Measurements from ENCODE around the gene KIF4B. TPM values are rescaled to one million over a fixed set of nuclear protein-coding genes. Genes with fewer than 3 reads are reported as not detected.
"Not testable (repeated sequence)": the region's sequence is repeated elsewhere in the genome, so short reads cannot be mapped to it uniquely, and the experiment has no call there.

Gene KIF4B
- total and polyA plus RNA-seq, 7 donors, result 0.01 to 0.16 TPM; not detected in 5

GRCh38 chr5:155025895-155026294 lies 12.3 kb downstream of the KIF4B start:
- H3K4me3 ChIP-seq, result no peak overlapping the region

DNA sequence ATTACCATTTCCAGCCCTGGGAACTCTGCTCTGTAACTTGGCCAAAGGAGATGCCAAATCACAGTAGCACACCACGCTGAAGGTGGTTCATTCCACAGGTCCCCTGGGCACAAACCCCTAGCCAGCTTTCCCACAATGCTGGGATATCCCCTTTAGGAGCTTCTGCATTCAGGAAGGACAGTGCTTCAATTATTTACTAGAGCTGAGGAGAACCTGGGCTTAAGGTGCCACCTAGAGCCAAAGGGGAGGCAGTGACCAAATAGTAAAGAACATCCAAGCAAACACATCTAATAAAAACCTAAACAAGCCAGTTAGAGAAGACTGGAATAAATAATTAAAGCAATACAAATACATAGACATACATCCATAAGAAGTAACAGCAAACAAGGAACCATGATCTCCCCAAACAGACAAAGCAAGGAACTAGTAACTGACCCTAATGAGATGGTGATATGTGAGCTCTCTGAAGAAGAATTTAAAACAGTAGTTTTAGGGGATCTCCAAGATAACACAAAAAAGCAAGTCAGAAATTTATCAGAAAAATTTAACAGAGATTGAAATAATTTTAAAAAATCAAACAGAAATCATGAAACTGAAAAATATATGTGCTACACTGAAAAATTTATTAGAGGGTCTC lies 14.6 kb downstream of the KIF4B start:
- no peak for DNase-seq
- Histone ChIP-seq H3K4me3 (no peak overlapping the region), H3K27ac (no peak overlapping the region), H3K27me3 (no peaks in the 10 kb centered on the region), H3K4me1 (no peaks in the 10 kb centered on the region), H3K36me3 (no peaks in the 10 kb centered on the region), H3K9me3 (peaks cover 0 to 4% (median 0%) of the 10 kb centered on the region in 4 donors)
- WGBS, 2 donors, result 26 to 36% methylated on average over 1 of the region's 1 CpG
- no peak for TF ChIP-seq POLR2AphosphoS5 (IDR thresholded peaks at IDR 0.05)
- TF ChIP-seq EP300 (IDR thresholded peaks at IDR 0.05), result no peak
- no peak for TF ChIP-seq POLR2A (IDR thresholded peaks at IDR 0.05)
- TF ChIP-seq CTCF (IDR thresholded peaks at IDR 0.05), result no peak
- intact Hi-C loops (cut with DNase I), result no loop called here

More at GRCh38 chr5:155025895-155026294, 12.3 kb downstream of the KIF4B start:
- intact Hi-C loops (cut with DNase I), result no loop called here
- Histone ChIP-seq H3K27ac (no peak overlapping the region), H3K9me3 (peaks cover 0 to 4% (median 0%) of the 10 kb centered on the region in 4 donors), H3K4me1 (no peaks in the 10 kb centered on the region), H3K36me3 (no peaks in the 10 kb centered on the region), H3K27me3 (no peaks in the 10 kb centered on the region)
- TF ChIP-seq CTCF (IDR thresholded peaks at IDR 0.05), result no peak
- no peak for TF ChIP-seq POLR2A (IDR thresholded peaks at IDR 0.05)
- no peak for TF ChIP-seq EP300 (IDR thresholded peaks at IDR 0.05)
- TF ChIP-seq POLR2AphosphoS5 (IDR thresholded peaks at IDR 0.05), result no peak
- DNase-seq, result no peak
- WGBS, 2 donors, result 32 to 54% methylated on average over 2 of the region's 2 CpGs

DNA sequence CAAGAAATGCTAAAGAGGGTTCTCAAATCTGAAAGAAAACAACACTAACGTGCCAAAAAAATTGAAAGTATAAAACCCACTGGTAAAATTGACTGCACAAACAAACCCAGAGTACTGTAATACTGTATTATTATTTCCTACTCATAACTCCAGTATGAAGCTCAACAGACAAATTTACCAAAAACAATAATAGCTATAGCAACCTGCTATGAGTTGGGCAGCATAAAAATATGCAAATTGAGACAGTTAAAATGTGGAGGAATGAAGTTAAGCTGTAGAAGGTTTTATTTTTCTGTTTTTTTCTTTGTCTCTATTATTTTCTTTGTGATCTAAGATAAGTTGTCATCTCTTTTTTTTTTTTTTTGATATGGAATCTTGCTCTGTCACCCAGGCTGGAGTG lies 15.7 kb downstream of the KIF4B start:
- intact Hi-C loops (cut with DNase I), result no loop called here
- Histone ChIP-seq H3K27ac (no peak overlapping the region), H3K36me3 (no peaks in the 10 kb centered on the region), H3K4me3 (no peak overlapping the region), H3K27me3 (no peaks in the 10 kb centered on the region), H3K9me3 (peaks cover 0 to 4% (median 0%) of the 10 kb centered on the region in 4 donors), H3K4me1 (no peaks in the 10 kb centered on the region)
- no peak for DNase-seq
- TF ChIP-seq POLR2AphosphoS5 (IDR thresholded peaks at IDR 0.05) (no peak), EP300 (IDR thresholded peaks at IDR 0.05) (no peak), CTCF (IDR thresholded peaks at IDR 0.05) (no peak), POLR2A (IDR thresholded peaks at IDR 0.05) (no peak)
- WGBS, 2 donors, result 67 to 79% methylated on average over 1 of the region's 1 CpG

- H3K27ac ChIP-seq; H3K9me3 ChIP-seq; H3K4me1 ChIP-seq; H3K36me3 ChIP-seq; H3K27me3 ChIP-seq; DNase-seq; intact Hi-C loops (cut with DNase I); H3K4me3 ChIP-seq: not testable (repeated sequence)
- WGBS, 2 donors, result 48 to 80% methylated on average over 1 of the region's 1 CpG
These were observed 20.7 kb downstream of the KIF4B start for GRCh38 chr5:155034145-155034744.

DNA sequence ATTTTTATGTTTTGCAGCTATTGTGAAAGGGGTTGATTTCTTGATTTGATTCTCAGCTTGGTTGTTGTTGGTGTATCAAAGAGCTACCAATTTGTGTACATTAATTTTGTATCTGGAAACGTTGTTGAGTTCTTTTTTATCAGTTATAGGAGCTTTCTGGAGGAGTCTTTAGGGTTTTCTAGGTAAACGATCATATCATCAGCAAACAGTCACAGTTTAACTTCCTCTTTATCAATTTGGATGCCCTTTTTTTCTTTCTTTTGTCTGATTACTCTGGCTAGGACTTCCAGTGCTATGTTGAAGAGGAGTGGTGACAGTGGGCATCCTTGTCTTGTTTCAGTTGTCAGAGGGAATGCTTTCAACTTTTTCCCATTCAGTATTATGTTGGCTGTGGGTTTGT lies 21.5 kb downstream of the KIF4B start:
- H3K36me3 ChIP-seq; DNase-seq; H3K27ac ChIP-seq; H3K9me3 ChIP-seq; intact Hi-C loops (cut with DNase I); H3K4me3 ChIP-seq; H3K27me3 ChIP-seq; H3K4me1 ChIP-seq: not testable (repeated sequence)
- 15 to 16% methylated on average over 2 of the region's 2 CpGs for WGBS, 2 donors
